ENCODE data around the gene TMEM151B. TPM values are rescaled to one million over a fixed set of nuclear protein-coding genes. Genes with fewer than 3 reads are reported as not detected.
A peak's percentile ranks its signal among the peaks of the same experiment; 100 is the strongest.

The TMEM151B gene
- total and polyA plus RNA-seq, 9 of the 15 experiments (the other 6 are each of a cell fraction or from before 2014, with no cell fraction given), result not detected

DNA sequence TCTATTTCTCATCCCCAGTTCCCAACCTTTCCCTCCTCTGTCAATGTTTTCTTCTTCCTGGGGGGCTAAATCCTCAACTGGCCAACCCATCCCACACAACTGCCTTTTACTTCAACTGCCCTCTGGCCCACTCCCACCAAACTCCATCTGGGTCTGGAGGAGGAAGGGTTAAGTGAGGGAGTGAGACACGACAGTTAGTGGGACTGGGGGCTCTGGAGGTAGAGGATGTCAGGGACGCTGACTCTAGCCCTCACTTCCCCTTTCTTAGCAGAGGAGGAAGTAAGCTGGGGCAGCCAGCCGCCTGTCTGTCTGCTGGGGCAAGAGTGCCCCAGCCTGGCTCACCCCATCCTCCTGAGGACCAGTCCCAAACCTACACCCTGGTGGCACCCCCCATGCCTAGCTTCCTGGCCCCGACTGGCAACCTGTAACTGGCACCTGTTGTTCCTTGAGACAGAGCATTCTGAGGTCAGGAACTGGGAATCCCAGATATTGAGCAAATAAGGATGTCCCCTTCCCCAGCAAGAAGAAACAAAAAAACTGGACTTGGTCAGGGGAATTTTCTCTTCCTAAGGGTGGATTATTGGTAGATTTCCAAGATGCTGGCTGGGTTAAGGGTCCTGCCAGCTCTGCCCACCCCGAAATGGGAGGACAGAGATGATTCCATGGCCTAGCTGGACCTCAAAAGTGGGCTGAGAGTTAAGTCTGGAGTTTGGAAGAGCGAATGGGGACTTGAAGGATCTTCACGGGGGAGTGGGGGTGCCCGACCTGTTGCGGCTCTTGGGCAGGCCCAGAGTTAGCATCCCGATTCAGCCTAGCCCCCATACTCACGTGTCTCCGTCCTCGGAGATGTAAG lies 5.9 kb upstream of the TMEM151B start (continued):
- TF ChIP-seq CEBPG (CRISPR knock-in tag; IDR thresholded peaks at IDR 0.05) (no peak), CEBPG (tag; conservative IDR thresholded peaks at IDR 0.05 in 1 of 2, IDR thresholded peaks at IDR 0.05 in 1 of 2) (no peak), KDM1A (IDR thresholded peaks at IDR 0.05) (peak in 1 of 2 experiments; percentile 47; a peak in 1 of 4 replicates), YBX1 (IDR thresholded peaks at IDR 0.05) (no peak), ZNF24 (IDR thresholded peaks at IDR 0.05) (no peak), KLF10 (CRISPR knock-in tag; IDR thresholded peaks at IDR 0.05) (no peak), U2AF1 (optimal IDR thresholded peaks at IDR 0.05; ENCODE audit: low read depth, low read length) (no peak), CBX1 (IDR thresholded peaks at IDR 0.05; ENCODE audit: low read depth) (no peak), NONO (IDR thresholded peaks at IDR 0.05; ENCODE audit: low read depth in 2 of 2, low read length in 1 of 2) (no peak), BCL6 (CRISPR knock-in tag; IDR thresholded peaks at IDR 0.05) (no peak), TCF3 (CRISPR knock-in tag; IDR thresholded peaks at IDR 0.05) (no peak), SRSF1 (IDR thresholded peaks at IDR 0.05; ENCODE audit: low read depth, low read length) (no peak), SRSF3 (IDR thresholded peaks at IDR 0.05; ENCODE audit: insufficient read depth, low read length) (no peak), PCBP1 (IDR thresholded peaks at IDR 0.05; ENCODE audit: low read depth, low read length, poor library complexity, severe bottlenecking) (no peak), ZNF431 (CRISPR knock-in tag; IDR thresholded peaks at IDR 0.05) (0 out of 2 replicates have a peak, but pooled peaks have one; percentile 11), SMARCB1 (IDR thresholded peaks at IDR 0.05; ENCODE audit: insufficient read length, low read depth) (no peak), POLR2AphosphoS5 (IDR thresholded peaks at IDR 0.05; ENCODE audit: control insufficient read depth, insufficient read depth, low read depth, low read length) (no peak)
- TF ChIP-seq, protein P1, sequence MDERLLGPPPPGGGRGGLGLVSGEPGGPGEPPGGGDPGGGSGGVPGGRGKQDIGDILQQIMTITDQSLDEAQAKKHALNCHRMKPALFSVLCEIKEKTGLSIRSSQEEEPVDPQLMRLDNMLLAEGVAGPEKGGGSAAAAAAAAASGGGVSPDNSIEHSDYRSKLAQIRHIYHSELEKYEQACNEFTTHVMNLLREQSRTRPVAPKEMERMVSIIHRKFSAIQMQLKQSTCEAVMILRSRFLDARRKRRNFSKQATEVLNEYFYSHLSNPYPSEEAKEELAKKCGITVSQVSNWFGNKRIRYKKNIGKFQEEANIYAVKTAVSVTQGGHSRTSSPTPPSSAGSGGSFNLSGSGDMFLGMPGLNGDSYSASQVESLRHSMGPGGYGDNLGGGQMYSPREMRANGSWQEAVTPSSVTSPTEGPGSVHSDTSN (CRISPR knock-in tag; IDR thresholded peaks at IDR 0.05; ENCODE audit: low read depth), result no peak
- TF ChIP-seq, protein P1 (tag; conservative IDR thresholded peaks at IDR 0.05; ENCODE audit: low read depth), result no peak
- TF ChIP-seq, protein P2, sequence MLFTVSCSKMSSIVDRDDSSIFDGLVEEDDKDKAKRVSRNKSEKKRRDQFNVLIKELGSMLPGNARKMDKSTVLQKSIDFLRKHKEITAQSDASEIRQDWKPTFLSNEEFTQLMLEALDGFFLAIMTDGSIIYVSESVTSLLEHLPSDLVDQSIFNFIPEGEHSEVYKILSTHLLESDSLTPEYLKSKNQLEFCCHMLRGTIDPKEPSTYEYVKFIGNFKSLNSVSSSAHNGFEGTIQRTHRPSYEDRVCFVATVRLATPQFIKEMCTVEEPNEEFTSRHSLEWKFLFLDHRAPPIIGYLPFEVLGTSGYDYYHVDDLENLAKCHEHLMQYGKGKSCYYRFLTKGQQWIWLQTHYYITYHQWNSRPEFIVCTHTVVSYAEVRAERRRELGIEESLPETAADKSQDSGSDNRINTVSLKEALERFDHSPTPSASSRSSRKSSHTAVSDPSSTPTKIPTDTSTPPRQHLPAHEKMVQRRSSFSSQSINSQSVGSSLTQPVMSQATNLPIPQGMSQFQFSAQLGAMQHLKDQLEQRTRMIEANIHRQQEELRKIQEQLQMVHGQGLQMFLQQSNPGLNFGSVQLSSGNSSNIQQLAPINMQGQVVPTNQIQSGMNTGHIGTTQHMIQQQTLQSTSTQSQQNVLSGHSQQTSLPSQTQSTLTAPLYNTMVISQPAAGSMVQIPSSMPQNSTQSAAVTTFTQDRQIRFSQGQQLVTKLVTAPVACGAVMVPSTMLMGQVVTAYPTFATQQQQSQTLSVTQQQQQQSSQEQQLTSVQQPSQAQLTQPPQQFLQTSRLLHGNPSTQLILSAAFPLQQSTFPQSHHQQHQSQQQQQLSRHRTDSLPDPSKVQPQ (CRISPR knock-in tag; IDR thresholded peaks at IDR 0.05; ENCODE audit: borderline replicate concordance), result no peak

Measured in K562 (cell line).